WI38 (cell line): ENCODE data around the gene WNK2.

Experiments
- H3K4me3 ChIP-seq: 2 replicates; pipeline ENCODE4 v1.5.1; 2011; ENCODE audit warnings: low read depth, mild to moderate bottlenecking, control low read depth, low read length
- CTCF ChIP-seq: IDR thresholded peaks from 2 replicates; pipeline ENCODE4 v1.5.1; 2012; ENCODE audit warnings: low read depth, mild to moderate bottlenecking, control low read depth, low read length

WNK2 gene

DNA sequence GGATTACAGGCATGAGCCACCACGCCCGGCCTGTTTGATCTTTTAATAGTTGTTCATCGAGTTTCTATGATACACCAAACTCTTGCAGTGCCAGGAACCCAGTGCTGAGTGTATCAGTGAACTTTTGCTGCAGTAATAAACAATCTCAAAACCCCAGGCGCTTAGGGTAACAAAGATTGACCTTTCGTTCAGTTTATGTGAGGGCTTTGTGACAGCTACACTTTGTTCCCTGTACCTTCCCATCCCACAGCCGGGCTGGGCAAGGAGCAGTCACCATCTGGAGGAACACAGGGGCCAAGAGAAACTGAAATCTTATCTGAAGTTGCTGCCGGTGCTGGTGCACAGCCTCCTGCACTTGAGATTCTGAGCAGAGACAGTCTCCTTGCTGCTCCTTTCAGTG lies 17.2 kb upstream of the WNK2 start:
- no peak overlapping the region for H3K4me3 ChIP-seq
- no peak for TF ChIP-seq CTCF

GRCh38 chr9:93167185-93167584 lies 16.8 kb upstream of the WNK2 start:
- no peak for TF ChIP-seq CTCF
- no peak overlapping the region for H3K4me3 ChIP-seq

- H3K4me3 ChIP-seq, result no peak overlapping the region
- no peak for TF ChIP-seq CTCF
Observed at GRCh38 chr9:93167838-93168237, 16.1 kb upstream of the WNK2 start.

DNA sequence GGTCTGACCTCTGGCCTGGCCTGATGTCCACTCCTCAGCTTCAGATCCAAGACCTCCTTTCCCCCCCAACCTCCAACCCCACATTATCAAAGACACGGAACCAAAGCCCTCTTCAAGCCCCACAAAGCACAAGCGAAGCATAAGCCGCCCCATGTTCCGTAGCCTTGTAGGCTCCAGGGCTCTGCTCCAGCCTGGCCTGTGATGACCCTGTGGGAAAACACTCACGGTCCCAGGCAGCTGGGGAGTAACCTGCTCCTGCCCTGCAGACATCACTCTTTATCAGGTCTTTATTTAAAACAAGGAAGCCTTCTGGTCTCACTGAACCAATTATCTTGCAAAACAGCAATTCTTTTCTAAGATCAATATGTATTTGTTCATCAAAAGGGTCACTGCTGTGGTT lies 15.4 kb upstream of the WNK2 start:
- H3K4me3 ChIP-seq, result no peak overlapping the region
- no peak for TF ChIP-seq CTCF

- TF ChIP-seq CTCF, result no peak
- no peak overlapping the region for H3K4me3 ChIP-seq
Observed at GRCh38 chr9:93169444-93169843, 14.5 kb upstream of the WNK2 start.

DNA sequence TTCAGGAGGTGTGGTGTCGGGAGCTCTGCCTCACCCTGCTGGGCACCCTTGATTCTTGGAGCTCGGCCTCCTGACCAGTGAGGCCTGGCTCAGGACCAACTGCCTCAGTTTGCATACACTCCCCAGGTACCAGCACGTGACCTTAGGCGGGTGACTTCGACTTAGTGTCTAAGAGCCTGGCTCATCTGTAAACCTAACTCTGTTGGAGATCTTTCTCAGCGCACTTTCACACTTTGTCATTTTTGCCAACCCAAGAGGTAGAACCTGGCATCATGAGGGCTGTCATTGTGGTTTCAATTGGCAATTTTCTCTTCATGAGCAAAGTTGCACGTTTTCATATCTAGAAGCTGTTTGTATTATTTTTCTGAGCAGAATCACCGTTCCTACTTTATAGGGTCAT lies 13.4 kb upstream of the WNK2 start:
- TF ChIP-seq CTCF, result no peak
- no peak overlapping the region for H3K4me3 ChIP-seq

DNA sequence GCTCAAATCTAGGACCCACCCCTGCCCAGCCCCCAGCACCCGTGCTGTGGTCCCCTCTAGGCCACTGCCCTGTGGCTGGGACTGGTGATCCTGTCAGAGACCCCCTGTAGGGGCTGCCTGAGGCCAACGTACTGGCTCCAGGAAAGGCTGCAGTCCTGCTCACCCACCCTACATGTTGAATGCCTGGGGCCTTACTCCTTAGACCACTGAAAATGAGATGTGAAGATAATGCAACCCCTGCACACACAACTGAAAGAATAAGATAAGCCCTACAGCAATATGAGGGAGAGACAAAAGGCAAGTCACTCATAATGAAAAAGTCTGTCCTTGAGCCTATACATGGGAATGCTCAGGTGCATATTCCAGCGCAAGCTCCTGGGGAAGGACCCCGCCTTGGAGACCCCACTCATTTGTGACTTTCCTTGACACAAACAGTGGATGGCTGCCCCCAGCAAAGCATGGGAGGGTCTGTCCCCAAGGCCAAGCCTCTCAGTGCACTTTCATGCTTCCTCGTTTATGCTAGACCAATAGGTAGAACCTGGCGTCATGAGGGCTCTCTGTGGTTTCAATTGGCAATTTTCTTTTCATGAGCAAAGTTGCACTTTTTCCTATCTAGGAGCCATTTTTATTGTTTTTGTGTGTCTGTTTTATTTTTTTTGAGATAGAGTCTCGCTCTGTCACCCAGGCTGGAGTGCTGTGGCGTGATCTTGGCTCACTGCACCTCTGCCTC lies 12.5 kb upstream of the WNK2 start:
- H3K4me3 ChIP-seq, result no peak overlapping the region
- TF ChIP-seq CTCF, result no peak
